RCC 7860 (cell line): Measurements from ENCODE around the gene SCARF2.

Experiments used
- DNase-seq: peaks from one replicate; pipeline ENCODE4 v3.0.0-alpha.2; 2015; ENCODE audit warnings: low spot score
- FAIRE-seq: peaks from 2 replicates; lab custom pipeline; 2012; peaks lifted over from hg19 to GRCh38; lab: Jason Lieb, UNC

Gene SCARF2

GRCh38 chr22:20441631-20442484 is 4.2 kb upstream of the SCARF2 start:
- DNase-seq (no peak), FAIRE-seq (no peak)

DNA sequence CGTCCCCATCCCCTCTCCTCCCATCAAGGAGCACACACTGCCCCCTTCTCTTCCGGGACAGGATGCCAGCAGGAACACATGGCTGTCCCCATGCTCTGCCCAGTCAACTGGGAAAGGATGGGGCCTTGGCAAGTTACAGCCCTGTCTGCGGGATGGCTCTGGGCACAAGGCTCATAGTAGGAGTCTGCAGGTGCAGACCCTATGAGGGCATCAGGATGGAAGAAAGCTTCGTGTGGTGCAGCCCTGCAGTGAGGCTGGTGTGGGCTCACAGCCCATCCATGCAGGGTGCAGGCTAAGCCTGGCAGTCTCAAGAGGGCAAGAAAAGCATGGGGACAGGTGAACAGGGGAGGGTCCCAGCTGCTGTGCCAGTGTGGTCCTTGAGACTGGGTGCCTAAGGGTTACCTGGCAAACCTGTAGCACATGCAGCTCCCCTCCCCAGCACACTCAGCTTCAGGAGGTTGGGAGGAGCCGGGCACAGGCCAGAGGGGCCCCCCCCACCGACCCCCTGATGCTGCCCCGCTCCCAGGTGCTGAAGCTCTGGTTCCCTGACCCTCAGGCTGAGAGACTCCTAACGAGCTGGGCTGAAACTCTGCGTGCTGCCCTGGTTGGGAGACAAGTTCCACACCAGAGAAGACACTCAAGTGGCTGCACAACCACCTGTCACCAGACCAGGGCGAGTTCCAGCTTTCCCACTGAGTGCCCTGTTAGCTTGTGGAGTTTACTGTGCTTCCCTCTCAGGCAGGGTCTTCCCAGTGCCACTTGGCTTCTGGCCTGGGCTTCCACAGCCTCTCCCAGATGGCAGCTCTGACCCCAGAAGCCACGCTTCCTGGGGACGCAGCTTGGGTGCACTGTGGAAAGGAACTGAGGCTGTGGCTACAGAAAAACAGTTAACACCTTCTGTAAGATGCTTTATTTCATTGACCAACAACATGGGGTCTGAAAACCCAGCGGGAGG is 3.3 kb upstream of the SCARF2 start:
- FAIRE-seq (no peak), DNase-seq (no peak)

DNA sequence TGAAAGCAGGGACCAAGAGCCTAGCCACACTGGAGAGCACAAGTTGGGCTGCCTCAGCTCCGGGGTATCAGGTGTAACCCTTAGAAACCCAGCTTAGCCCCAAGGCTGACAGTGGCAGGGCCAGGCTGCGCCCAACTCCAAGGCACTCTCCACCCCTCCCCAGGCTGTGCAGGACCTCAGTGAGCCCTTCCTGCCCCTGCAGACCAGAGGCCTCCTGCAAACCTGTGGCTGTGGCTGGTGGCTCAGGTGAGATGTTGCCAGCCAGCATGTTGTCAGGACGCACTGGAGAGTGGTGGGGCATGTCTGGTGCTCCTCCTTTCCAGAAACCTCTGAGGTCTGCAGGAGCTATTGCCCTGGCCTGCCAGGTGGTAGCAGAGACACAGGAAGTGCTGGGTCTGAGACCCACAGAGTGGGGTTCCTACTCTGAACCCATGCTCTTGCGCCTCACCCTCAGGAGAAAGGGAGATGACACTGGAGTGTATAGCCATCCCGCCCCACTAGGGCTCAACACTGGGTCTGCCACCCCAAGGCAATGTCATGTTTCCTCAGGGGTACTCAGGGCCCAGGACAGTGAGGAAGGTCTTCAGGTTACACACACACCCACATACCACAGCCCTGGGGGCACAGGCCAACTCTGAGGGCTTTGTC is 2.4 kb upstream of the SCARF2 start:
- no peak for FAIRE-seq
- DNase-seq = no peak

DNA sequence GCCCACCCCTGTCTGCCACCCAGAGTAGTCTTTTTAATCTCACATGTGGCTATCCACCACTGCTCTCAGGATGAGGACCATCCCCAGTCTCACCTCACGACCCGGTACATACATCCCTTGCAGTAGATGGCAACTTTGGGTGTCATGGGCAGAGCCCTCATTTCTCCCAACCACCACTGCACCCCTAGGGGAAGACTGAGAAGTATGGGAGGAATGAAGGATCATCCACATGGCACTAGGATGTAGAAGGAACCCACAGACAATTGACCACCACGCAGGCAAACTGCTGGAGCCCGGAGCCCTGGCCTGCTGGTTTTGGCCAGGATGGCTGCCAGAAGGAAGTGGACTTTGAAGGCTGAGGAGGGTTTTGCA is 1.9 kb upstream of the SCARF2 start:
- FAIRE-seq = no peak

DNA sequence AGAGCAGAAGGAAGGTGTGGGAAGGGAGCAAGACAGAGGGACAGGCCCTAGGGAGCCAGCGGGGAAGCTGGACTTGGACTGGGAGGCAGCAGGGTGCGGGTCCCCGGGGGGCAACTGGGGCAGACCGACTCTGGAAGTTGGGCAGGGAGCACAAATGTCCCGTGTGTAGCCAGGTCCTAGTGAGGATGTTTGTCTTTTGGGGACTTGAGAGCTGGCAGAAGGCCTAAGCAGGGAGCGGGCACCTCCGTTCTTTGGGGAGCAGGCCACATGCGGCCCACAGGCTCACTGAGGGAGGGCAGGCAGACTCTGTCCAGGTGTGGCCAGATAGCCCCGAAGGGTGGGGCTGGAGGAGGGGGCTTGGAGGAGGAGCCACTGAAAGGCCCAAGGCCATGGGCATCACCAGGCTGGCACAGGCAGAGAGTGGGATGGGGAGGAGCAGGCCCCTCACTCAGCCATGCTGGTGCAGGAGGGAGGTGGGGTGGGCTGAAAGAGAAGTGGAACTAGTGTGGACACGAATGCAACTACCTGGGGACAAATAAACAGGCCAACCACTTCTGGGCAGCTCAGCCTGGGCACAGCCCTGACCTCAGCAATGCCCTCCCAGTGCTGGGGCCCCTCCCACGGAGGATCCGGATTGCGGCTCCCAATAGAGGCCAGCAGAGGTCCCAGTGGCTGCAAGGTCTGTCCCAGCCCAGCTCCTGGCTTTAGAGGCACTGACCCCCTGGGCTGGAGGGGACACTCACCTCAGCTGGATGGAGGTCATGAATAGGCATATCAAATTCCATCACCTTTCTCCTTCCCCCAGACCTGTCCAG is 1.3 kb upstream of the SCARF2 start:
- DNase-seq (no peak), FAIRE-seq (no peak)

More for the DNA sequence above, 1.9 kb upstream of the SCARF2 start:
- DNase-seq = no peak

DNA sequence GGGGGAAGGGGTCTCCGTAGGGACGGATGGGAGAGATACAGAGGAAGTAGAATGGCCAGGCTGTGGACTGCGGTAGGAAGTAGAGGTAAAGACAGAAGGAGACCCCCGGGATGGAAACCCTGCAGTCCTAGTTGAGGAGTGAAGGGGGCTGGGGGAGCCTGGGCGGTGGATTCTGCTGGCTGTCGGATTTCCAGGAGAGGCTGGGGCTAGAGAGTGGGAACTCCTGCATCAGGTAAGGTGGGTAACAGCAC is 727 bp upstream of the SCARF2 start:
- FAIRE-seq (no peak), DNase-seq (no peak)

DNA sequence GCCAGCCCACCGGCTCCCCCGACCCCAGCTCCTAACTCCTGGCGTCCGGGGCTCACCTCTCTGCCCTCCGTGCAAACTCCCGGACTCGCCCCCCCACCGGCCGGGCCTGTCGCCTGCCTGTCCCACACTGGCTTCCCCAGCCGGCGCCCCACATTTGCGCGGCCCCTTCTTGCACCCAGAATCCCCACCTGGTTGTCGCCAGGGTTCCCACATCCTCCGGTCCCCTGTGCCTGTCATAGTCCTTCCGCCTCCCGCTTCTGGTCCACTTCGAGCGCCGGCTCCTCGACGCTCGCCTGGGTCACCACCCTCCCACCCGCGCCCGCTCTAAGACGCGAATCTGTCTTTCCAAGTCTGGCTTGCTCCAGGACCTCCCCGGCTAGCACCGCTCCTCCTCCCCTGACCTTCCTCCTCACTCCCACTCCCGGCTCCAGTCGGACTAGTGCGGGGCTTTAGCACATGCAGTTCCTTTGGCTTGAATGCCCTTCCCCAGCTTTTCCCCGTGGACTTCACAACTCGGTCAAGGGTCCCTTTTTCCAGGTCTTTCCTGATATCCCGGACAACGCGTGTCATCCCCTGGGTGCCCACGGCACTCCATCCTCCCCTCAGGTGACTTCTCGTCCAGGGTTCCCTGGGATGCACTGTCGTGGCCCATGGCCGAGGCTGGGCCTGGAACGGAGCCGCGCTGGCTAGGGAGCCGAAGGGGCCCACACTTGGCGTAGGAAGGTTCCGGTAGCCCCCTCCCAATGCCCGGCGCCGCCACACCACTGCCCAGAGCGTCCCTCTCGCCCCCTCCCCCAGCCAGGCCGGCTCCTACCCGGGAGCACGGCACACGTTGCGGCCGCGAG is 635 bp downstream of the SCARF2 start:
- FAIRE-seq = no peak

DNA sequence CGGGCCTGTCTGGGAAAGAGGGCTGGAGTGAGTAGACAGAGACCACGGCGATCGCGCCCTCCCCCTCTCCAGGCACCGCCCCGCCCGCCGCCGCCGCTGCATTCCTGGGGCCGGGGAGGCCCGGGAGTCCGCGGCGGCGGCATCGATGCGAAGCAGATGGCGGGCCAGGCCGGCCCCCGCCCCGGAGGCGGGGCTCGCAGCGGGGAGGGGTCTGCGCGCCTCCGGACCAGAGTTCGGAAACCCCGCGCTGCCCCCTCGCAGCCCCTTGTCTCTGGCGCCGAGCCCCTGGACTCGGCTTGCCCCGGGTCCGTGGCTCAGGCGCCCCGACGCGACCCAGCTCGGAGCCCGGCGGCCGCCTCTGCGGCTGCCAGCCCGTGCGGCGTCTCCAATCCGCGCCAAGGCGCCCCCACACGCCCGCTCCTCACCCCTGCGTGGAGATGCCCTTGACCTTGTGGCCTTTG is 1.3 kb downstream of the SCARF2 start:
- DNase-seq (no peak), FAIRE-seq (no peak)

More for the DNA sequence above, 635 bp downstream of the SCARF2 start:
- no peak for DNase-seq

- no peak for FAIRE-seq
- DNase-seq = no peak
Measured at GRCh38 chr22:20435436-20436306, 2.0 kb downstream of the SCARF2 start.

- FAIRE-seq (no peak), DNase-seq (no peak)
Measured at GRCh38 chr22:20434773-20435172, 2.9 kb downstream of the SCARF2 start.

DNA sequence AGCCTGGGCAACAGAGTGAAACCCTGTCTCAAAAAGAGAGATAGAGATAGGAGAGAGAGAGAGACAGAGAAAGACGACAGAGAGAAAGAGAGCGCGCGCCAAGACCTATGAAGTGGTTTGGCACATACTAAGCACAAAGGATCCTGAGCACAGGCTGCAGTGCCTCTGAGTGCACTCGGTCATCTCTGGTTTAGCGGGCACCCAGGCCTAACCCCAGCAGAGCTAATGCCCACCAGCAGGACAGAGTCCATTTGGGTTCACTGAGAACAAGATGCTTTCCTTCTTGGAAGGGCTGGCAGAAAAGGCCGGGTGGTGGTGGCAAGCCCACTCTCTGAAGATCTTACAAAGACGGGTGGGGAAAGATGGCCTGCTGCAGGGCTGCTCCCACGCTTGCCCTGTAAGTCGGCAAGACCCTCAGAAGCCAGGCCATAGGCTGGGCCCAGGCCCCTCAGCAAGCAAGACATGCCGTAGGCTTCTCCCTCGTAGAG is 3.3 kb downstream of the SCARF2 start:
- FAIRE-seq (no peak), DNase-seq (no peak)

DNA sequence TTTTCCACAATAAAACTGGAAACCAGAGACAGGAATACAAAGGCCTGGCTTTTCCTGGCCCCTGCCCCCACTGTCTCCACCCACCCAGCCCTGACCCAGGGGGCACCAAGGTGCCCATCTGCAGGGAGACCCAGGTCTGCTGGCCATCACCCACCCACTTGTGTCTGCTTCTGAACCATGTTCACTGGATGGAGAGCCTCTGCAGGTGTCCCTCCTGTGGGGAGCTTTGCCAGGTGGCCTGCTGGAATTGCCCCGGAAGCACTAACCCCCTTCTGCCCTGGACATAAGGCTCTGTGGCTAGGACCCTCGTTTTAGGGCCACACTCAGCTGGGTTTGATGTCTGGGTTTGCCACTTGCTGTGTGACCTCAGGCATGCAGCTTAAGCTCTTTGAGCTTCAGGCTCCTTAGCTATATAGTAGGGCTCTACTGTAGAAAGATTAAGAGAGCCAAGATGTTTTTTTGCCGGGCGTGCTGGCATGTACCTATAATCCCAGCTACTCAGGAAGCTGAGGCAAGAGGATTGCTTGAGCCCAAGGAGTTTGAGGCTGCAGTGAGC is 3.9 kb downstream of the SCARF2 start:
- no peak for FAIRE-seq

GRCh38 chr22:20433191-20433590 is 4.4 kb downstream of the SCARF2 start:
- FAIRE-seq (no peak), DNase-seq (no peak)

More for the DNA sequence above, 3.9 kb downstream of the SCARF2 start:
- no peak for DNase-seq

- DNase-seq = no peak
- FAIRE-seq = no peak
Measured at GRCh38 chr22:20432244-20432686, 5.4 kb downstream of the SCARF2 start.

- FAIRE-seq = no peak
Measured at GRCh38 chr22:20431511-20432192, 6.0 kb downstream of the SCARF2 start.

DNA sequence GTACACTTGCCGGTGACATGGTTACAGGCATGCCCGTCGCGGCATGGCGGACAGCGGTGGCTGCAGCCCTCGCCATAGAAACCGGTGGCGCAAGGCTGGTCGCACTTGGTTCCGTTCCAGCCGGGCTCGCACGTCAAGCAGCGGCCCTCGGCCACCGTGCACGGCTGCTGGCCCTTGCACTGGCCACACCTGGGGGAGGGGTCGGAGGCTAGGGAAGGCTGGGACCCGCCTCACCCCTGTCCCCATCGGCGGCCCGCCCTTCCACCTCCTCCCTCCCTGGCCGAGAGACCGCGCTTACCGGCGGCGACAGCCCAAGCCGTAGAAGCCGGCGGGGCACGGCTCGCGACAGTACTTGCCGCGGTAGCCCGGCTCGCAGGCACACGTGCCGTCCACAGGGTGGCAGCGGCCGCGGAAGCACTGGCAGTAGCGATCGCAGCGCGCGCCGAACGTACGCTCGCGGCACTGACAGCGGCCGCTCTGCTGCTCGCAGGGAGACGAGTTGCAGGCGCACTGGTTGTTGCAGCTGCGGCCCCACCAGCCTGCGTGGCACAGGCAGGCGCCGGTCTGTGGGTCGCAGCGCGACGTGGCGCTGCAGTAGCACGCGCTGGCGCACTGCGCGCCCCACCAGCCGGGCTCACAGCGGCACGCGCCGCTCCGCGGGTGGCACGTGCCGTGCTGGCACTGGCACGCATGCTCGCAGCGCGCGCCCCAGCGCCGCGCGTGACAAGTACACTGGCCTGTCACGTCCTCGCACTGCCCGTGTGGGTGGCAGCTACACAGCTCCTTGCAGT is 6.7 kb downstream of the SCARF2 start:
- no peak for FAIRE-seq

More at GRCh38 chr22:20431511-20432192, 6.0 kb downstream of the SCARF2 start:
- no peak for DNase-seq

More for the DNA sequence above, 6.7 kb downstream of the SCARF2 start:
- no peak for DNase-seq
